Glomerular visceral epithelial cell (primary cell): ENCODE measurements around the gene ZBTB47.

Experiments used
- DNase-seq: peaks from one replicate; pipeline ENCODE4 v3.0.0-alpha.2; 2016; ENCODE audit errors: extremely low spot score

Gene ZBTB47

GRCh38 chr3:42652611-42653302 is 740 bp upstream of the ZBTB47 start:
- peak; percentile 90 for DNase-seq

DNA sequence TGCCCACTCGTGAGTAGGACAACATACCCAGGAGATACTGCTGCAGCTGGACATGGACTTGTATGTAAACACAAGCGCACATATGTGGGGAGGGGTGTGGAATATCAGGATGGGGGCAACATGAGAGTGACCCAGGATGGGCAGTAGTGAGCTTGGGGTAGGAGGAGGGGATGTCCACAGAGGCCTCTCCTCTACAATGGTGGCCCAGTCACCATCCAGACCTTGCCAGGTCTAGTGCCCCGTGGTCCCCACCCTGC is 266 bp upstream of the ZBTB47 start:
- DNase-seq = no peak

GRCh38 chr3:42654331-42655201 is 1.1 kb downstream of the ZBTB47 start:
- peak; percentile 46 for DNase-seq

GRCh38 chr3:42655331-42655888 is 1.9 kb downstream of the ZBTB47 start:
- no peak for DNase-seq

- no peak for DNase-seq
Observed at GRCh38 chr3:42655980-42656679, 2.6 kb downstream of the ZBTB47 start.

DNA sequence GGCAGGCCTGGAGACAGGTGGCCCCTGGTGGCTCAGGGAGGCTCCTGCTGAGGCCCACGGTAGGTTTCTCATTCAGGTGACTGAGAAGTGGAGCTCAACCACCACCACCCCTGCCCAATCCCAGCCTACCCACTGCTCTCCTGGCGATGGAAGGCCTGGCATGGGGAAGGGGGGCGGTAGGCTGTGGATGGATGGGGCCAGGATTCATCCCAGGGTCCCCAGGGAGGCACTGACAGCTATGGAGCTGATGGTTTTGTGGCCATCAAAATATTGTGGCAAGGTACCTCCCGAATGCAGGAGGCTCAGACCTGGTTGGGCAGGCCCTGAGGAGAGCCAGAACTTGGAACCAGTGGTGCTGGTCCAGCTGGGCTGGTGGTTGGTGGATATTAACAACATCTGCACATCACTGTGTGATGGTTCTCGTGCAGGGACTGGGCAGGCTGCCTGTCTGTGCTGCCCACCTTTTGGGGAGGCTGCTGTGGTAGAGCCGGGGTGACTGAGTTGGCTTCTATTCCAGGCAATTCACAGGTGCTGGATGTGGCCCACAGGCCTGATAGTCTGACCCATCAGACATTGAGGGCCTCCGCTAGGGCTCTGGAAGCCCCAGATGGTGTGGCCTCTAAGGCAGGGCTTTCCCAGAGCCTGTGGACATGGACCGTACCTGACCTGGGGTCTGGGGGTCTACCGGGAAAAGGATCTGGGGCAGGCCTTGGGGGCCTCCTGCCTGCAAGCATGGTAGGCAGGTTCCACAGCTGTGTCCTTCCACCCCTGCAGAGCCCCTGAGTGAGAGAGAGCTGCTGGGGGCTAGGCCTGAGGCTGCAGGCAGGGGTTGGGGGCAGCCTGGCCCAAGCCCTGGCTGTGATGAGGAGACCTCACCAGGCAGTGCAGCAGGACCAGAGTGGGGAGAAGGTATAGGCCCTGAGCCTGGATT is 3.4 kb downstream of the ZBTB47 start:
- DNase-seq = no peak

- DNase-seq = no peak
Observed at GRCh38 chr3:42657675-42658074, 4.2 kb downstream of the ZBTB47 start.

DNA sequence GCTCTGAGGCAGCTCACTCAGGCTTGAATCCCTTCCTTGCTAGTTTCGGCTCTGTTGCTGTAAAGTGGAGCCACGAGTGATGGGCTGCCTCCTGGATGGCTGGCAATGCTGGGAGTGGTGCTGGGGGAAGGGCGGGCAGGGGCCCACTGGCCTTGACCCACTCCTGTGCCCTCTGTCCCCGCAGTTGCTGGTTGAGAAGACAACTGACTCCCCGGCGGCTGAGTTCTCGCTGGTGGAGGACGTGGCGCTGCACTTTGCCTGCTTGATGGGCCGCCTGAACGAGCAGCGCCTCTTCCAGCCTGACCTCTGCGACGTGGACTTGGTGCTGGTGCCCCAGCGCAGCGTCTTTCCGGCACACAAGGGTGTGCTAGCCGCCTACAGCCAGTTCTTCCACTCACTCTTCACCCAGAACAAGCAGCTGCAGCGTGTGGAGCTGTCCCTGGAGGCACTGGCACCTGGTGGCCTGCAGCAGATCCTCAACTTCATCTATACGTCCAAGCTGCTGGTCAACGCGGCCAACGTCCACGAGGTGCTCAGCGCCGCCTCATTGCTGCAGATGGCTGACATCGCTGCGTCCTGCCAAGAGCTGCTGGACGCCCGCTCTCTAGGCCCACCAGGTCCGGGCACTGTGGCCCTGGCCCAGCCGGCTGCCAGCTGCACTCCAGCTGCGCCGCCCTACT is 4.7 kb downstream of the ZBTB47 start:
- no peak for DNase-seq

- no peak for DNase-seq
Observed at GRCh38 chr3:42658771-42659390, 5.4 kb downstream of the ZBTB47 start.

DNA sequence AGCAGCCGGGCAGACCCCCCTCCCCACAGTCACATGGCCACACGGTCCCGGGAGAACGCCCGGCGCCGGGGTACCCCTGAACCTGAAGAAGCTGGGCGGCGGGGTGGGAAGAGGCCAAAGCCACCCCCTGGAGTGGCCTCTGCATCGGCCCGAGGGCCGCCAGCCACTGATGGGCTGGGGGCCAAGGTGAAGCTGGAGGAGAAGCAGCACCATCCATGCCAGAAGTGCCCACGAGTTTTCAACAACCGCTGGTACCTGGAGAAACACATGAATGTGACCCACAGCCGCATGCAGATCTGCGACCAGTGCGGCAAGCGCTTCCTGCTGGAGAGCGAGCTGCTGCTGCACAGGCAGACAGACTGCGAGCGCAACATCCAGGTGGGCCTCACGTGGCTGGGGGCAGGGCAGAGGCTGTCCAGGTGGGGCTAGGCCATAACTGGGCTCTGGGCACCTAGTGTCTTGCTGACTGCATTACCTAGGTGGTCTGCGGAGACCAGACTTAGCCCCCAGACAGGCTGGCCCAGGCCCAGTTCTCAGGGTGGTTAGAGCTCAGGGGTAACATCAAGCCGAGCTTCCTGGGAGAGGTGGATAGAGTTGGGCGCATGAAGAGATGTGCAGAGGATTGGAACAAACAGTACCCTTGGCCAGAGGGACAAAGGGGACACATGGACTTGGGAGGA is 6.1 kb downstream of the ZBTB47 start:
- DNase-seq = no peak

DNA sequence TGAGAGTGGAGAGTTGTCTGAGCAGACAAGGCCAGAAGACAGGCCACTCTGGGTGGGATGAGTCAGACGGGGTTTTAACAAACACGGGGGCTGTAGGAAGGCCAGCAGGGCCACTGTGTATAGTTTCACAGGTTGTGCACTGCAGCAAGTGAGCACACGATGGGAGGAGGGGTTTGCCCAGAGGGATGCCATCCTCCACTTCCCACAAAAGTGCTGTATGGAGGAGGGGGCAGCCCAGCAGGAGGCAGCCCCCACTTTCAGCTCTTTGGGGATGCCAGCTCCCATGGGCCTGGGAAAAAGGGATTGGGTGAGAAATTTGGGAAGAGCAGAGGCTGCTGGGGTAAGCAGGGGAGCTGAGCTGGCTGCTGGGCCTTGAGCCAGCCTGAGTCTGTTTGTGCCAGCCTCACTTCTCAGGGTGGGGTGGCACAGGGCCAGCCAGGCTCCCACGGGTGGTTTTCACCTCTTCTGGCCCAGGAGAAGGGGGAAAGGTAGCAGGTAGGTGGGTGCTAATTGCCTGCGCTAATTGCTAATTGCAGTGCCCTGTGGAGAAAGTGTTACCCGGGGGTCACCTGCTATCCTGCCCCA is 6.7 kb downstream of the ZBTB47 start:
- DNase-seq = no peak

DNA sequence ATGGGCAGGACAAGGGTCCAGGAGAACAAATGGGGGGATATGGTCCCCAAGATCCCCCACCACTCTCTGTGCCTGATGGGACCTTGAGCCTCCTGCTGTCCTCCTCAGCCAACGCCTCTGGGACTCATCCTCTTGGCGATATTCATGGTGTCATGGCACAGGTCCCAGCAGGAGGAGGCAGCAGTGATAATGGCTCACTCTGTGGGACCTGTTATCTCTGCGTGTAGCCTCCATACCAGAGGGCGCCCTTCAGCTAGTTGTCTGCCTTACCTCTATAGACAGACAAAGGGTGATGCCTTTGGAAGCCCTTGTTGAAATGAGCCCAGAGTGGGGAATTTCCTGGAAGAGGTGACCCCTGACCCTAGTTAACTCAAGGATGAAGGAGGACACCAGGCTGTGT is 7.4 kb downstream of the ZBTB47 start:
- DNase-seq = no peak

DNA sequence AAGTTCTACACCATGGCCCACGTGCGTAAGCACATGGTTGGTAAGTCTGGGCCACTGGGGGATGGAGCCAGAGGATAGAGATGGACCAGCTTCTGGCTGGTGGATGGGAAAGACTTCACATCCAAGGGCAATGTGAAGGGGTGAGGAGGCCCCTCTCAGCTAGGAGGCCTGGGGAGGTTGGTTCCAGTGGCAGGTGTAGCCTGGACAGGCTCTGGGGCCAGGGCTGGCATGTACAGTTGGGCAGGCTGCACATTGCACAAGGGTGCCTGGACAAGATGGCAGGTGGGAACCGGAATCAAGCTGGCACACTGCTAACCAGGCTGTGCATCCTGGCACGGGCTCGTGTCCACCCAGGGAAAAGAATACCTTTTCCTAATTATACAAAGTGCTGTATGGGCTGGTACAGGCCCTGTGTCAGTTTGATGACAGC is 8.1 kb downstream of the ZBTB47 start:
- no peak for DNase-seq

DNA sequence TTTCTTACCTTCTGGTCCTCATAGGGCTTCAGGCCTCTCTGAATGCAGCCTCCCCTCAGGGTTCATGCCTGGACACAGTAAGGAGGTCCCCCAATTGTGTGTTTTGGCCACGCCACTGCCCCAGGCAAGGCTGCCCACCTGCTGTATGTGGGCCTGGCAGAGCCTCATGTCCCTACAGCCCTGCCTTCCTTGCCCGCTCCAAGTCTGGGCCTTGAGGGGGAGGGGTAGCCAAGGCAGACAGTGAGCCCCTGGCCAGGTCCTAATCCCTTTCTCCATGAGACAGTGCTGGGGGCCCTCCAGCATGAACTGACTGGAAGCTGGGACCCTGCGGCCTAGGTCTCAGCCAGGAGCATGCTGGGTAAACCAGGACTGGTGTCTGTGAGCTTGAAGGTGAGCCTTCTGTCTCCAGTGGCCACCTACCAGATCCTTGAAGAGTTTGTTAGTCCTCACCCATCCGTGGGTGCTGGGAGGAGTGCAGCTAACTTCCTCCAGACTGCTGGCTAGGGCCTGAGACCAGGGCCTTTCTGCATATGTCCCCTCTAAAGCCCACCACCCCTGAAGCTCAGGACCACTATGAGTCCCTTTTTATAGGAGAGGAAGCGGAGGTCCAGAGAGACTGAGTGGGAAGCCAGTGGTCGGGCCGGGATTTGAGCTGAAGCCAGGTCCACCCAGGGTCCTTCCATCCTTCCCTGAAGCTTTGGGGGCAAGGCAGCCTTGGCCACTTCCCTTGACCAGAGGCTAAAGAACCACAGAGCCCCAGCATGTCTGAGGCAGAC is 8.7 kb downstream of the ZBTB47 start:
- no peak for DNase-seq

DNA sequence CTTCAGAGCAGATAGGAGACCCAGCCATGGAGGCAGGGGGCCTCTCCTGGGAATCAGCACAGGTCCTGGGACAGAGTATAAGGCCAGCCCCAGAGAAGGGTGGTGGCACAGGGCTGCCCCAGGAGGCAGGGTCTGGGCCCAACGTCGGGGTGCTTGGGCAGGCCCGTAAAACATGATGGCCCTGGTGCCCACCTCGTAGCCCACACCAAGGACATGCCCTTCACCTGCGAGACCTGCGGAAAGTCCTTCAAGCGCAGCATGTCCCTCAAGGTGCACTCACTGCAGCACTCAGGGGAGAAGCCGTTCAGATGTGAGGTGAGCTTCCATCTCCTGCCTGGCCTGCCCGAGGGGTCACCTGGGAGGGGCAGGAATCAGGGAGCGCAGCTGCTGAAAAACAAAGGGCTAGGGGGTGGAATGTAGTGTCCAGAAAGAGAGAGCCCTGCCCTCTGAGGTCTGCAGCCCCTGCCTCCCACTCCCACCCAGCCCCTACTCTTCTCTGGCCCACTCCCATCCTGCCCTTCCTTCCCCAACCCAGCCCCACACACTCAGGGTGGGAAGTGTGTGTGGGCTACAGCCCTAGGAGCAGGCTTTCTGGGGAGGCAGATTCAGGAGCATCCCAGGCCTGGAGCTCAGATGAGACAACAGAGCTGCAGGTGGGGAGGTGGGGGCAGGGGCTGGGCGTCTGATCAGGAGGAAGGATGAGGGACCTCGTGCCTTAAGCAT is 9.5 kb downstream of the ZBTB47 start:
- no peak for DNase-seq

DNA sequence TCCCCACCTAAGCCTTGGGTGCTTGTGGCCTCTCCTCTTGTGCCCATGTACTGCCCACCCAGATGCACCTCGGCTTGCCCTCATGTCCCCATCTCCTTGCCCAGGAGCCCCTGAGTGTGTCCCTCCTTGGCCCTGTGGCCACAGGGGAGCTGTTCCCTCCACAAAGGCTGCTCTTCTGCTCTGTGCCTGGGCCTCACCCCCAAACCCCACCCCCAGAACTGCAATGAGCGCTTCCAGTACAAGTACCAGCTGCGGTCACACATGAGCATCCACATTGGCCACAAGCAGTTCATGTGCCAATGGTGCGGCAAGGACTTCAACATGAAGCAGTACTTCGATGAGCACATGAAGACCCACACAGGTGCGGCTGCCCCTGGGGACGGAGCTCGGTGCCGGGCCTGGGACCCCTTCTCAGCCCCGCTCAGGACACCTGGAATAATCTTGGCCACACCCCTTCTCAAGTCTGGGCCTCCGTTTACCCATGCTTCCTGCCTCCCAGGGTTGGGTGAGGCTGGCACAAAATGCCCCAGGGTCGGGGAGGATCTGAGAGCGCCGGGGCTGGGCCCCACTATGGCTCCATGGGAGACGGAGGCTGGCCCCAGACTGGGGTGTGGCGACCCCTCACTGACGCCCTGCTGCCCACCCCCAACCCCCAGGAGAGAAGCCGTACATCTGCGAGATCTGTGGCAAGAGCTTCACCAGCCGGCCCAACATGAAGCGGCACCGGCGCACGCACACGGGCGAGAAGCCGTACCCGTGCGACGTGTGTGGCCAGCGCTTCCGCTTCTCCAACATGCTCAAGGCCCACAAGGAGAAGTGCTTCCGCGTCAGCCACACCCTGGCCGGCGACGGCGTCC is 10.3 kb downstream of the ZBTB47 start:
- no peak for DNase-seq

DNA sequence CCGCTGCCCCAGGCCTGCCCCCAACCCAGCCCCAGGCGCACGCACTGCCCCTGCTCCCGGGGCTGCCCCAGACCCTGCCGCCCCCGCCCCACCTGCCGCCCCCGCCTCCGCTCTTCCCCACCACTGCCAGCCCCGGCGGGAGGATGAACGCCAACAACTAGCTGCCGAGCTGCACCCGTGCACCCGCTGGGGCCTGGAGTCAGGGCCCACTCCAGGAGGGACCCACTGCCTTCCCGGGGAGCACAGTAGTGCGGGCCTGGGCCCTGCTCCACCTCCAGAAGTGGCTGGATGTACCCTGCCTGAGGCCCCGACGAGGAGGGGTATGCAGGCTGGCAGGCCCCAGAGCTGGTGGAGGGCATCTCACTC is 10.9 kb downstream of the ZBTB47 start:
- DNase-seq = no peak
